Fibroblast of lung (primary cell): ENCODE data around the gene DNAJC9. TPM values are rescaled to one million over a fixed set of nuclear protein-coding genes. Genes with fewer than 3 reads are reported as not detected.

Experiments used
- DNase-seq, 2 donors: peaks; one replicate each; pipeline versions ENCODE4 v3.0.0 to v3.0.0-alpha.2; 2010; ENCODE audit warnings: low read depth in 2 of 2
- H2AFZ ChIP-seq: 2 replicates; pipeline ENCODE4 v1.5.1; 2012; ENCODE audit warnings: low read length, control low read depth, inconsistent platforms
- H3K27ac ChIP-seq: 2 replicates; pipeline ENCODE4 v1.5.1; 2011; ENCODE audit warnings: low read length, control low read depth; ENCODE audit not compliant: insufficient read depth
- H3K27me3 ChIP-seq: 2 replicates; pipeline ENCODE4 v1.5.1; 2011; ENCODE audit warnings: mild to moderate bottlenecking, low read length; ENCODE audit not compliant: control insufficient read depth, insufficient read depth
- H3K36me3 ChIP-seq: 2 replicates; pipeline ENCODE4 v1.5.1; 2011; ENCODE audit warnings: low read length; ENCODE audit not compliant: control insufficient read depth, insufficient read depth
- H3K4me1 ChIP-seq: 2 replicates; pipeline ENCODE4 v1.5.1; 2011; ENCODE audit warnings: low read length; ENCODE audit not compliant: control insufficient read depth, insufficient read depth; ENCODE audit errors: extremely low read depth
- H3K4me2 ChIP-seq: 2 replicates; pipeline ENCODE4 v1.5.1; 2011; ENCODE audit warnings: low read length, control low read depth; ENCODE audit not compliant: insufficient read depth; ENCODE audit errors: extremely low read depth
- H3K4me3 ChIP-seq, 4 experiments: fragments of 200-600 bp in 1 of 4; sonication (generic) in 1 of 4; replicated peaks in 1 of 4; 2 replicates each; pipeline ENCODE4 v1.5.1; 2011 to 2016; ENCODE audit warnings: low read length in 4 of 4, low read depth in 3 of 4, mild to moderate bottlenecking in 3 of 4, control low read depth in 2 of 4, inconsistent platforms in 1 of 4, mixed read lengths in 1 of 4; ENCODE audit not compliant: insufficient read depth in 1 of 4; ENCODE audit errors: control extremely low read depth in 1 of 4
- H3K79me2 ChIP-seq: 2 replicates; pipeline ENCODE4 v1.5.1; 2012; ENCODE audit warnings: mild to moderate bottlenecking, low read length, inconsistent platforms; ENCODE audit not compliant: control insufficient read depth, insufficient read depth
- H3K9ac ChIP-seq: 2 replicates; pipeline ENCODE4 v1.5.1; 2011; ENCODE audit warnings: mild to moderate bottlenecking, low read length, control low read depth; ENCODE audit not compliant: insufficient read depth
- H3K9me3 ChIP-seq: 2 replicates; pipeline ENCODE4 v1.5.1; 2012; ENCODE audit warnings: low read depth, low read length; ENCODE audit not compliant: control insufficient read depth, insufficient read depth
- H4K20me1 ChIP-seq: 2 replicates; pipeline ENCODE4 v1.5.1; 2011; ENCODE audit warnings: low read length; ENCODE audit not compliant: control insufficient read depth, insufficient read depth; ENCODE audit errors: extremely low read depth
- EZH2 ChIP-seq: IDR thresholded peaks from 2 replicates; pipeline ENCODE4 v1.5.1; 2012; ENCODE audit warnings: low read length, control low read depth, mild to moderate bottlenecking; ENCODE audit errors: missing control alignments
- polyA plus RNA-seq, 2 donors: library from polyadenylated mRNA; depleted of rRNA in 1 of 2; stranded (reverse) in 1 of 2; unstranded in 1 of 2; fragments of >200 nt; gene quantifications; 2 replicates each; pipeline ENCODE4 v1.2.1, GENCODE V29; 2011 to 2012; ENCODE audit warnings: missing spikeins in 1 of 2
- total RNA-seq: library from RNA; depleted of rRNA; stranded (reverse); fragments of >200 nt; gene quantifications from 2 replicates; pipeline ENCODE4 v1.2.1, GENCODE V29; 2014
- TF ChIP-seq, protein P1 (sequence below), 2 donors: IDR thresholded peaks in 1 of 2; conservative IDR thresholded peaks in 1 of 2; 1 replicate in 1 of 2; 2 replicates in 1 of 2; pipeline ENCODE4 v1.5.1; 2011 to 2012; ENCODE audit warnings: low read length in 2 of 2, control low read depth in 1 of 2, inconsistent platforms in 1 of 2, low read depth in 1 of 2, mild to moderate bottlenecking in 1 of 2

The DNAJC9 gene
- total and polyA plus RNA-seq, 2 donors (not counting 1 experiment from before 2014, with no cell fraction given) = 14.5 to 16.3 TPM

GRCh38 chr10:73233883-73234282 is 13.2 kb downstream of the DNAJC9 start:
- Histone ChIP-seq H2AFZ (no peak overlapping the region), H3K9ac (no peak overlapping the region), H3K79me2 (no peaks in the 10 kb centered on the region), H3K4me1 (no peaks in the 10 kb centered on the region), H3K27ac (no peak overlapping the region), H3K27me3 (no peaks in the 10 kb centered on the region), H3K4me3 (no peak overlapping the region), H3K36me3 (peaks cover 4% of the 10 kb centered on the region), H4K20me1 (no peaks in the 10 kb centered on the region), H3K4me2 (no peak overlapping the region), H3K9me3 (no peaks in the 10 kb centered on the region)
- no peak for DNase-seq
- TF ChIP-seq EZH2 = no peak
- TF ChIP-seq, protein P1, sequence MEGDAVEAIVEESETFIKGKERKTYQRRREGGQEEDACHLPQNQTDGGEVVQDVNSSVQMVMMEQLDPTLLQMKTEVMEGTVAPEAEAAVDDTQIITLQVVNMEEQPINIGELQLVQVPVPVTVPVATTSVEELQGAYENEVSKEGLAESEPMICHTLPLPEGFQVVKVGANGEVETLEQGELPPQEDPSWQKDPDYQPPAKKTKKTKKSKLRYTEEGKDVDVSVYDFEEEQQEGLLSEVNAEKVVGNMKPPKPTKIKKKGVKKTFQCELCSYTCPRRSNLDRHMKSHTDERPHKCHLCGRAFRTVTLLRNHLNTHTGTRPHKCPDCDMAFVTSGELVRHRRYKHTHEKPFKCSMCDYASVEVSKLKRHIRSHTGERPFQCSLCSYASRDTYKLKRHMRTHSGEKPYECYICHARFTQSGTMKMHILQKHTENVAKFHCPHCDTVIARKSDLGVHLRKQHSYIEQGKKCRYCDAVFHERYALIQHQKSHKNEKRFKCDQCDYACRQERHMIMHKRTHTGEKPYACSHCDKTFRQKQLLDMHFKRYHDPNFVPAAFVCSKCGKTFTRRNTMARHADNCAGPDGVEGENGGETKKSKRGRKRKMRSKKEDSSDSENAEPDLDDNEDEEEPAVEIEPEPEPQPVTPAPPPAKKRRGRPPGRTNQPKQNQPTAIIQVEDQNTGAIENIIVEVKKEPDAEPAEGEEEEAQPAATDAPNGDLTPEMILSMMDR (conservative IDR thresholded peaks at IDR 0.05 in 1 of 2, IDR thresholded peaks at IDR 0.05 in 1 of 2; ENCODE audit: low read depth in 1 of 2, low read length in 2 of 2) = no peak

DNA sequence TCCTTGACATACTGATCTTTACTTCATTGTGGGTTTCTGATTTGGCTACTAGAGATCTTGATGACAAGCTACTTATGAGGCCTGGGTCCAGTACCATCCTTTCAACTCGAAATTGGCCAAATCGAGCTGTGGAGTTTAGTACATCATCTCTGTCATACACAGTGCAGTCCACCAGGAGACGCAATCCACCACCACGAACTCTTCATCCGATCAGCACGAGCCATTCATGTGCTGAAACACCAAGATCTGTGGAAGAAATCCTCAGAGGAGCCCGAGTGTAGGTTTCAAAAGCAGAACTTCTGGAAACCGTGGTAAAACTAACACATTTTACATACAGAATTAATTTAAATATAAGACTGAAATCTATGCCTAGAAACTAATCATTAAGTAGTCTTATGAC is 14.2 kb downstream of the DNAJC9 start:
- DNase-seq = no peak
- no peak overlapping the region for H2AFZ ChIP-seq
- H3K4me2 ChIP-seq = no peak overlapping the region
- no peaks in the 10 kb centered on the region for H3K9me3 ChIP-seq
- no peaks in the 10 kb centered on the region for H4K20me1 ChIP-seq
- H3K36me3 ChIP-seq = peaks cover 4% of the 10 kb centered on the region
- TF ChIP-seq, protein P1 (conservative IDR thresholded peaks at IDR 0.05 in 1 of 2, IDR thresholded peaks at IDR 0.05 in 1 of 2; ENCODE audit: low read depth in 1 of 2, low read length in 2 of 2) = no peak
- TF ChIP-seq EZH2 = no peak
- H3K27me3 ChIP-seq = no peaks in the 10 kb centered on the region
- no peaks in the 10 kb centered on the region for H3K4me1 ChIP-seq
- H3K27ac ChIP-seq = no peak overlapping the region
- no peak overlapping the region for H3K4me3 ChIP-seq
- H3K79me2 ChIP-seq = no peaks in the 10 kb centered on the region
- H3K9ac ChIP-seq = no peak overlapping the region

GRCh38 chr10:73229567-73229966 is 17.5 kb downstream of the DNAJC9 start:
- Histone ChIP-seq H3K79me2 (no peaks in the 10 kb centered on the region), H3K4me1 (no peaks in the 10 kb centered on the region), H3K9me3 (no peaks in the 10 kb centered on the region), H3K4me3 (no peak overlapping the region), H3K4me2 (no peak overlapping the region), H3K9ac (no peak overlapping the region), H4K20me1 (no peaks in the 10 kb centered on the region), H3K27me3 (no peaks in the 10 kb centered on the region), H3K27ac (no peak overlapping the region), H2AFZ (no peak overlapping the region), H3K36me3 (peaks cover 3% of the 10 kb centered on the region)
- no peak for DNase-seq
- TF ChIP-seq EZH2 = no peak
- TF ChIP-seq, protein P1 (conservative IDR thresholded peaks at IDR 0.05 in 1 of 2, IDR thresholded peaks at IDR 0.05 in 1 of 2; ENCODE audit: low read depth in 1 of 2, low read length in 2 of 2) = no peak
